ENCODE results near the gene CIDEA.

The CIDEA gene

DNA sequence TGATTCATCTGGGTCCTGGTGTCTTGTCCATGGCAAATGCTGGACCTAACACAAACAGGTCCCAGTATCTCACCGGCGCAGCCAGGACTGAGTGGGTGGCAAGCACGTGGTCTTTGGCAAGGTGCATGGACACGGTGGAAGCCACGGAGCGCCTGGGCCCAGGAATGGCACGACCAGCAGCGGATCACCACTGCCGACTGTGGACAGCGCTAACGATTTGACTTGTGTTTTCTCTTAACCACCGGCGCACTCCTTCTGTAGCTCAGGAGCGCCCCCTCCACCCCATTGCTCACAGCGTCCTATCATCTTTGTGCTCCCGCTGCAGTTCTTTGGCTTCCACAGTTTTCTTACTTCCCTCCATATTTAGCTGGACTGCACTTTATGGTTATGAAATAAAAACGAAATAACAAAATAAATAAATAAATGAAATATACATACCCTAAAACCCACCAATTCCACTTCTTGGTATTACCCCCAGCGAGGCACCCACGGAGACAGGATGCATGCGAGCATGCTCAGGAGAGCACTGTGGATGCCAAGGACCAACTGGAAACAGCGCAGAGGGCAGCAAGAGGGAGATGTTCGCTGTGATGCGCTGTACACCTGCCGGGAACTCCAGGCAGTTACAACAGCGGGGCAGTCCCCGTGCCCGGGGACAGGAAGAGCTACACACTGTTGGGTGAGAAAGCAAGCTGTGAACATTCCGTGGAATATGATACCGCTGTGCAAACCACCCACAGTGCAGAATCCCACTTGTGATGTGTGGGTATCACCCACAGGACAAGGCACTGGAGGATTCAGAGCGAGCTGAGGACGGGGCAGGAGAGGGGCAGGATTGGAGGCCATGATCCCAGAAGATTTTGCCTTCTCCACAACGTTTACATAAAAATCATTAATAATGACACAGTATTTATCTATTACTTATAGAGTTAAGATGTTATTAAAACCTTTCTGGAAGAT lies 7.0 kb upstream of the CIDEA start:
- Histone ChIP-seq H4K20me1 (ENCODE audit: insufficient read depth, low read length) (no peaks in the 10 kb centered on the region), H3K36me3 (replicated peaks; ENCODE audit: low read depth, low read length) (no peaks in the 10 kb centered on the region), H2AFZ (ENCODE audit: low read depth, low read length) (no peak overlapping the region), H3K4me2 (ENCODE audit: low read length) (no peak overlapping the region), H3K9me3 (ENCODE audit: insufficient read depth, low read length) (no peaks in the 10 kb centered on the region), H3K4me1 (ENCODE audit: low read length) (no peaks in the 10 kb centered on the region), H3K9ac (ENCODE audit: low read length) (no peak overlapping the region), H3K79me2 (ENCODE audit: low read length) (no peaks in the 10 kb centered on the region), H3K27me3 (ENCODE audit: low read depth, low read length) (peaks cover 18% of the 10 kb centered on the region; the same call in 1 of the 2 replicates), H3K4me3 (ENCODE audit: low read length) (no peak overlapping the region), H3K27ac (ENCODE audit: low read length) (no peak overlapping the region)
- TF ChIP-seq EZH2phosphoT487 (IDR thresholded peaks at IDR 0.05; ENCODE audit: low read depth): no peak
- TF ChIP-seq, protein P1, sequence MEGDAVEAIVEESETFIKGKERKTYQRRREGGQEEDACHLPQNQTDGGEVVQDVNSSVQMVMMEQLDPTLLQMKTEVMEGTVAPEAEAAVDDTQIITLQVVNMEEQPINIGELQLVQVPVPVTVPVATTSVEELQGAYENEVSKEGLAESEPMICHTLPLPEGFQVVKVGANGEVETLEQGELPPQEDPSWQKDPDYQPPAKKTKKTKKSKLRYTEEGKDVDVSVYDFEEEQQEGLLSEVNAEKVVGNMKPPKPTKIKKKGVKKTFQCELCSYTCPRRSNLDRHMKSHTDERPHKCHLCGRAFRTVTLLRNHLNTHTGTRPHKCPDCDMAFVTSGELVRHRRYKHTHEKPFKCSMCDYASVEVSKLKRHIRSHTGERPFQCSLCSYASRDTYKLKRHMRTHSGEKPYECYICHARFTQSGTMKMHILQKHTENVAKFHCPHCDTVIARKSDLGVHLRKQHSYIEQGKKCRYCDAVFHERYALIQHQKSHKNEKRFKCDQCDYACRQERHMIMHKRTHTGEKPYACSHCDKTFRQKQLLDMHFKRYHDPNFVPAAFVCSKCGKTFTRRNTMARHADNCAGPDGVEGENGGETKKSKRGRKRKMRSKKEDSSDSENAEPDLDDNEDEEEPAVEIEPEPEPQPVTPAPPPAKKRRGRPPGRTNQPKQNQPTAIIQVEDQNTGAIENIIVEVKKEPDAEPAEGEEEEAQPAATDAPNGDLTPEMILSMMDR (IDR thresholded peaks at IDR 0.05; ENCODE audit: low read depth, low read length): no peak; the same call in 1 of the 2 replicates

DNA sequence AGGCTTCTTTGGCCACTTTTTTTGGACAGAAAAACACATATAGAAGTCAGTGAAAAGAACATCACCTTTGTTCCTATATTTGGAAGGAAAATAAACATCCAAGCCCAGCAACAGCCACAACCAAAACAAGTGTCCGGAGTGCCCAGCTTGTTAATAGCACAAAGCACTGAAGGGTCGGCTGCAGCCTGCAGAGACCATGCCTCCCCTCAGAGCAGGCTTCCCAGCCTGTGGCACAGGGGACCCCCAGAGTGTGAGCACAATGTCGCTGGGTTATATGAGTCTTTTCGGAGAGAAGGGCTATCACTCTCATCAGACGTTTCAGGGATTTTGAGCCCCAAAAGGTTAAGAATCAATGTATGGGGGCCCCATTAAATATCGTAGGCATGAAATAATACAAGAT lies 6.2 kb upstream of the CIDEA start:
- Histone ChIP-seq H3K9me3 (ENCODE audit: insufficient read depth, low read length) (no peaks in the 10 kb centered on the region), H3K36me3 (replicated peaks; ENCODE audit: low read depth, low read length) (no peaks in the 10 kb centered on the region), H4K20me1 (ENCODE audit: insufficient read depth, low read length) (no peaks in the 10 kb centered on the region), H3K27ac (ENCODE audit: low read length) (no peak overlapping the region), H3K4me2 (ENCODE audit: low read length) (no peak overlapping the region), H3K79me2 (ENCODE audit: low read length) (no peaks in the 10 kb centered on the region), H3K4me3 (ENCODE audit: low read length) (no peak overlapping the region), H3K9ac (ENCODE audit: low read length) (no peak overlapping the region), H3K27me3 (ENCODE audit: low read depth, low read length) (peaks cover 14% of the 10 kb centered on the region; the same call in 1 of the 2 replicates), H2AFZ (ENCODE audit: low read depth, low read length) (no peak overlapping the region), H3K4me1 (ENCODE audit: low read length) (no peaks in the 10 kb centered on the region)
- TF ChIP-seq EZH2phosphoT487 (IDR thresholded peaks at IDR 0.05; ENCODE audit: low read depth): no peak
- TF ChIP-seq, protein P1 (IDR thresholded peaks at IDR 0.05; ENCODE audit: low read depth, low read length): no peak

DNA sequence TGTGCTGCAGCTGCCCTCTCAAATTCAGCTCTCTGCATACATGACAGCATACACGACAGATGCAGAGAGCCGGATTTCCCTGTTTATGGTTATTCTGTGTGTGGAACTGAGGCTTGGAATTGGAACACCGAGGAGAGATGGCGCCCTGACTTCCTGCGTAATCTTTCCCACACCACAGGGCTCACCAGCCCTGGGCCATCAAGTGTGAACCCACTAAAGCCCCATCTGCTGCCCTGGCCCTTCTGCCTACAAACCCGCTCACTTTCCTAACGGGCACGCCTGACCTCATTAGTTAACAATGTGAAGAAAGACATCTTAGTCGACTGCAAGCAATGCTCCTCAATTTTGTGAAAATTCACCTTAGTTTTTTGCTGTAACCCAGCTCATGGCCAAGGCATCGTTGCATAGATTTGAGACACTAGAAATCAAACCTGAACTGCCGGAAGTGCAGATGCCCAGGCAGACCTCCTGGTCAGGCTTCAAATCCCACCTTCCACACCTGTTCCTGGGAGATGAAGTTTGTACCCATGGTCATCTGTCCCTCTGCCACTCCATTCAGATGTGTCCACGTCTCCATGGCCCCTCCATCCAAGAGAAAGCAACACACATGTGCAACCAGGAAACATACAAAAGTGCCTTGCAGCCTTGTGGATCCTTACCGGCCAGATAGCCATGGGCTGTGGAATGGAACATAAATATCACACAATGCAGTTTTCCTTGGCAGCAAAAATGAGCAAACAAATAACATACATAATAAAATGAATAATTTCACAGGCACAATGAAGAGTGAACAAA lies 5.0 kb upstream of the CIDEA start:
- Histone ChIP-seq H3K9ac (ENCODE audit: low read length) (no peak overlapping the region), H3K36me3 (replicated peaks; ENCODE audit: low read depth, low read length) (no peaks in the 10 kb centered on the region), H3K79me2 (ENCODE audit: low read length) (no peaks in the 10 kb centered on the region), H3K27ac (ENCODE audit: low read length) (no peak overlapping the region), H3K27me3 (ENCODE audit: low read depth, low read length) (peaks cover 14% of the 10 kb centered on the region; the same call in 1 of the 2 replicates), H3K9me3 (ENCODE audit: insufficient read depth, low read length) (no peaks in the 10 kb centered on the region), H3K4me2 (ENCODE audit: low read length) (no peak overlapping the region), H2AFZ (ENCODE audit: low read depth, low read length) (no peak overlapping the region), H3K4me1 (ENCODE audit: low read length) (no peaks in the 10 kb centered on the region), H4K20me1 (ENCODE audit: insufficient read depth, low read length) (no peaks in the 10 kb centered on the region), H3K4me3 (ENCODE audit: low read length) (no peak overlapping the region)
- TF ChIP-seq, protein P1 (IDR thresholded peaks at IDR 0.05; ENCODE audit: low read depth, low read length): no peak
- TF ChIP-seq EZH2phosphoT487 (IDR thresholded peaks at IDR 0.05; ENCODE audit: low read depth): no peak

DNA sequence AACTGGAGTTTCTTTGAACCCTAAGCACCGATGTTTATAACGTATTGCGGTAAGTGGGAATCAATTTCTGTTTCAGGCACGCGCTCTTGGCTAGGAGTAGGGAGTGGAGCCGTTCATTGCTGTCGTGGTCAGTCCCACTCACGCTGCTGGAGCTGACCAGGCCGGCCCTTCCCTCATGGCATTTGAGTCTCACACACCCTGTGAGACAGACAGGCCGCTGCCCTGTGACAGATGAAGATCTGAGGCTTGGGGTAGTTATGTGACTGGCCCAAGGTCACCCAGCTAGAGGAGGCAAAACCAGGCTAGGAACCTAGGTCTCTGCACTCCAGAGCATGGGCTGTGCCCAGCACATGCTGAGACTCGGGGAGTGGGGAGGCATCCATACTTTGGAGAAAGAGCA lies 2.9 kb upstream of the CIDEA start:
- Histone ChIP-seq H3K4me3 (ENCODE audit: low read length) (no peak overlapping the region), H3K27ac (ENCODE audit: low read length) (no peak overlapping the region), H3K27me3 (ENCODE audit: low read depth, low read length) (peaks cover 10% of the 10 kb centered on the region; the same call in 1 of the 2 replicates), H3K9ac (ENCODE audit: low read length) (no peak overlapping the region), H3K4me1 (ENCODE audit: low read length) (no peaks in the 10 kb centered on the region), H4K20me1 (ENCODE audit: insufficient read depth, low read length) (no peaks in the 10 kb centered on the region), H3K79me2 (ENCODE audit: low read length) (no peaks in the 10 kb centered on the region), H3K9me3 (ENCODE audit: insufficient read depth, low read length) (no peaks in the 10 kb centered on the region), H2AFZ (ENCODE audit: low read depth, low read length) (no peak overlapping the region), H3K4me2 (ENCODE audit: low read length) (no peak overlapping the region), H3K36me3 (replicated peaks; ENCODE audit: low read depth, low read length) (no peaks in the 10 kb centered on the region)
- TF ChIP-seq EZH2phosphoT487 (IDR thresholded peaks at IDR 0.05; ENCODE audit: low read depth): no peak
- TF ChIP-seq, protein P1 (IDR thresholded peaks at IDR 0.05; ENCODE audit: low read depth, low read length): no peak

All from OCI-LY3 (cell line).